Amygdala (tissue), 56 donors: Measurements from ENCODE around the gene NNT.
"Not testable (repeated sequence)": the region's sequence is repeated elsewhere in the genome, so short reads cannot be mapped to it uniquely, and the experiment has no call there.

Experiments
- DNase-seq, 56 donors: peaks; one replicate each; lab custom pipeline; 2025; lab: John Stamatoyannopoulos, UW

The NNT gene

DNA sequence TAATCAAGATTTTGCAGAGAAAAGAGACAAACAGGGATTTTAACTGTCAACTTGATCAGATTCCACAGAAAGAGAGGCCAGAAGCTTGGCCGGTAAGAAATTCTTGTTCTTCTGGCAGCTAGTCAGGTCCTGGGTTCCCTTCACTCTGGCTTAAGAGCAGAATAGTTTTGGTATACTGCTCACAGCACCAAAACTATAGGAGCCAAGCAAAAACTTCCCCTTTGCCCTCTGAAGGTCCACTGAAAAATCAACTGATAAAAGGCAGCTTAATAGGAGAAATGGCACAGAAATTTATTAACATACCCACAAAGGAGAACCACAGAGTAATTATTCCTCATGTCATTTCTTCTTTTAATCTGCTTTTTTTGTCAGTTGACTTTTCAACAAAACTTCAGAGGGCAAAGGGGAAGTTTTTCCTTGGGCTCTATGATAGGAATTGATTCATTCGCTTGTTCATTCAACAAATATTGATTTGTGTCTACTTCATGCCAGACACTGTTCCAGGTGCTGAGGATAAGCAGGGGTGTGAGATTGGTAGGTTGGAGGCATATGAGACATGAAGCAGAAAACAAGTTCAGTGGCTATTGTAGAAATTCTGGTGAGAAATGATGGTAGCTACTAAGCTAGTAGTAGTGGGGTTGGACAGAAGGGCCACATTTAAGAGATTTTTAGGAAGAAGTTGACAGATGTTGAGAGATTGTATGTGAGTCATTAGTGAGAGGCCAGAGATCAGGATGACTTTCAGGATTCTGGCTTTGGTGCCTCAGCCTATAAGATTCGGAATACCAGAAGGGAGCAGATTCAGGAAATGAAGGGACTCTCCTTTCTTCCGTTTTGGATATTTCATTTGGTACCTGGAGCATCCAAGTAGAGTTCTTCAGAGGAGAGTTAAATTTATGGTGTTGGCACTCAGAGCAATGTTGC lies 20.6 kb upstream of the NNT start:
- no peak for DNase-seq

DNA sequence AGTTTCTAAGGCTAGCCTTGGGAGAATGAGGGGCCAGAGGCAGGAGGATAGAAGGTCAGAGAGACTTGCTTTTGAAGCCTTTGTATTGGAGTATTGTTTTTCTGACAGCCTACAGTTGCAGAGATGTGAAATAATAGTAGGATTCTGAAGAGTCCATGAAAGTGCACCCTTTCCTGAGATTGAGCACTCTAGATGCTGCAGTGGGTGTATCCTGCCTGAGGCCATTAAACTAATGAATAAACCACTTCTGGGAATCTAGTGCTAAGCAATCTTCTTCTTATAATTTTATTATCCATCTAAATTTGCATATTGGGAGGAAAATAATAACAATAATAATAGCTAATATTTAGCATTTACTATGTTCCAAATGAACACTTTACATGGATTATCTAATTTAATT lies 19.3 kb upstream of the NNT start:
- DNase-seq = no peak

DNA sequence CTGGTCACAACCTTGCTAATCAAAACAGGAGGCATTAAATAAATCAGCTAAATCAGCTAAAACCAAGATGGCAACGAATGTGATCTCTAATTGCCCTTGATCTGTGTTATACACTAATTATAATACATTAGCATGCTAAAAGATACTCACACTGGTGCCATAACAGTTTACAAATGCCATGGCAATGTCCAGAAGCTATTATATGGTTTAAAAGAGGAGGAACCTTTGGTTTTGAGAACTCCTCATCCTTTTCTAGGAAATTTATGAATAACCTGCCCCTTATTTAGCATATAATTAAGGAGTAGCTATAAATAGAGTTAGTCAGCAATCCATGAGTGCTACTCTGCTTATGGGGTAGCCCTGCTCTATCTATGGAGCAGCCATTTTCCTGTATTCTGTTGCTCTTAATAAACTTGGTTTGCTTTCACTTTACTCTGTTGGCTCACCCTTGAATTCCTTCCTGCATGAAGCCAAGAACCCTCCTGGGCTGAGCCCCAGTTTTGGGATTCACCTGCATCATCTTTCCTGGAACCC lies 18.7 kb upstream of the NNT start:
- no peak for DNase-seq

DNA sequence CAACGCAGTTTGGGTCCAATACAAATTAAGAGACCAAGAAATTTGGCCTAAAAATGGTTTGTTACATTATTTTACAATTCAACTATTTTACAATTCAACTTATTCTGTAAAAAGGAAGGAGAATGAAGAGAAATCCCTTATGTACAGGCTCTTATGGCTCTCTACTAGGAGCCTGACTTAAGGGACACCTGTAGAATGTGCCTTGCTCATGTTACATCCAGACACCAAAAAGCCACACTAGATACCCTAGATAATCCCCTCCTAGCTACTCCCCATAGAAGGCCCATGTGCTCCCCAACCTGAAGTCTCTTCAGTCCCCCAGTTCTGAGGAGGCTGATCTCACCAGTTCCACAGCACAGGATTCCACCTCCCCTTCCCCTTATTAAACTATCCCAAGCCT lies 14.1 kb upstream of the NNT start:
- DNase-seq = no peak

DNA sequence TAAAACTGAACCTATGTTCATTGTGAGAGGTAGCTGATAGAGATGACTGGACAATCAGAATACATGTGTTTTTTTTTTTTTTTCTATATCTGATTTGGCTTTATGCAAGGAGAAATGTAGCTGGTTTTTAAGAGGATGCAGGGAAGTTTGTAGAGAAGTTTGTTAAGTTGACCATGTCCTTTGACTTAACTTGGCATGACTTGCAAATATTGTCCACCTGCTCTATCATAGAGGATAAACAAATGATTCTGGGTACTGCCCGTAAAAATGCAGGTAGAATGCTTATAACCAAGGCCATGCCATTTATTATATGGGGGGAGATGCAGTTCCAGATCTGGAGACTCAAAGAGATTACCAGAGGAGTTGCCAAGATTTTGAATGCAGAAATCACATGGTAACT lies 13.7 kb upstream of the NNT start:
- DNase-seq = no peak

- no peak for DNase-seq
Measured at GRCh38 chr5:43590700-43591099, 12.3 kb upstream of the NNT start.

DNA sequence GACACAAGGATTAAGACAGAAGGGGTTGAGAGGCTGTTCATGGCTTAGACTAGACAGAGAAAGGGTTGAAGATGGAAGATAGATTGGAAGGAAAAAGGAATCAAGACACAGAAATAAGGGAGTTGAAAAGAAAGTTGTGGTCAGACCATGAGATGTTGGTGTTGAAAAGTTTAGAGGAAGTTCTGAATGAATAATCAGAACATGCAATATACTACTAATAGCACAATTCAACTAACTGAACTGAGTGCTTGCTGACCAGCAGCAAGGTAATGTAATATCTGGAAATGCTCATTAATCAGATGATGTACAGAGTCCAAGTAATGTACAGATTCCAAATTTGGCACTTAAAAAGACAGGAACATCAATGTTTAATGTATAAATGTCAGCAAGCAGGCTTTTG lies 10.6 kb upstream of the NNT start:
- no peak for DNase-seq

DNA sequence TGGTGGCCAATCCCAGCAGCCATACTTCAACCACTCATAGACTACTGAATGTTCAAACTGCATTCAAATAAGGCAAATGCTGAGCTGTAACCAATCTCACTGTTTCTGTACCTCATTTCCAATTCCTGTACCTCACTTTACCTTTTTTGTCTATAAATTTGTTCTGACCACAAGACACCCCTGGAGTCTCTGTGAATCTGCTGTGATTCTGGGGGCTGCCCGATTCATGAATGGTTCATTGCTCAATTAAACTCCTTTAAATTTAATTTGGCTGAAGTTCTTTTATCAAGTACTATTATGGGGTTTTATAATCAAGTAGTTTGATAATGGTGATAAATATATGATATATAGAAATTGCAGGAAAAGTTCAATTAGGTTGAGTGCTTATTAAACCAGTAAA lies 4.1 kb upstream of the NNT start:
- not testable (repeated sequence) for DNase-seq

- no peak for DNase-seq
Measured at GRCh38 chr5:43601454-43602260, 1.3 kb upstream of the NNT start.

- DNase-seq = peak in 49 of 56 donors; percentile 4 to 83 (median 41)
Measured at GRCh38 chr5:43603344-43604217, 601 bp downstream of the NNT start.

DNA sequence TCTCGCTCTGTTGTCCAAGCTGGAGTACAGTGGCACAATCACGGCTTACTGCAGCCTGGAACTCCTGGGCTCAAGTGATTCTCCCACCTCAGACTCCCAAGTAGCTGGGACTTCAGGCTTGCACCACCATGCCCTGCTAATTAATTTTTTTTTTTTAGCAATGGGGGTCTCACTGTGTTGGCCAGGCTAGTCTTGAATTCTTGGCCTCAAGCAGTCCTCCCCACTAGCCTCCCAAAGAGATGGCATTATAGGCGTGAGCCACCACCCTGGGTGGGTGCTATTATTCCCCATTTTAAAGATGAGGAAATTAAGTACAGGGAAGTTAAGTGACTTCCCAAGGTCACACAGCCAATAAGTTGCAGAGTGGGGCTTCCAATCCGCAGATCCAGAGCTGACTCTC lies 1.7 kb downstream of the NNT start:
- no peak for DNase-seq

- DNase-seq = no peak
Measured at GRCh38 chr5:43606351-43606750, 3.4 kb downstream of the NNT start.

GRCh38 chr5:43608406-43608805 lies 5.4 kb downstream of the NNT start:
- DNase-seq = no peak

DNA sequence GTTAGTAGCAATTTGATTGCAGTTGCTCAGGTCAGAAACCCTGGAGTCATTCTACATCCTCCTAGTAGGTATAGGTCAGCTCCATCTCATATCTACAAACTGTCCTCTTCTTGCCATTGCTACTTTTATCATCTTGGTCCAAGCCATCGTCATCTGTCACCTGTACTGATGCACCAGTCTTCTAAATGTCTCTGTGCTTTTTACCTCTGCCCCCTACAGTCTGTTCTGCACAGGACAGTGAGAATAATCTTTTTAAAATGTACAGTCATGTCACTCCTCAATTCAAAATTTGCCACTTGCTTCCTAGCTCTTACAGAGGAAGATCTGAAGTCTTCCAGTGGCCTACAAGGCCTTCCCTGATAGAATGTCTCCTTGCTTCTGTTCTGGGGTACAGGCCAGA lies 6.8 kb downstream of the NNT start:
- DNase-seq = no peak

- no peak for DNase-seq
Measured at GRCh38 chr5:43613370-43613769, 10.4 kb downstream of the NNT start.

- no peak for DNase-seq
Measured at GRCh38 chr5:43615445-43616184, 12.6 kb downstream of the NNT start.

DNA sequence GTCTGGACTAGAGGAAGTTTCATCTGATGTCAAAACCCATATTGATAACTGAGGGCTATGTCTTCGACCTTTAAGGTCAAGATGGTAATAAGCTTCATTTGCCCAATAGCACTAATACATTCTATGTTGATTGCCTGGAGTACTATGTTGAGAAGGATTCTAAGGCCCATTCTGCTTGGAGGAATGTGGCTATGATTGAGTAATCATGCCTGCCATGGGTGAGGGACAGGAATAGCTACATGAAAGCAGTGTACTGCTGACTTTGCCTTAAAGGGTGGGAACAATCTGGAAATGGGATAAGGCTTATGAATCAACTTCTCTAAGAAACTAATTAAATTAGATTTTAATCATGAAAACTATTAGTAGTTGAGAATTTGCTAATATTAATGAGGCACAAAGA lies 13.6 kb downstream of the NNT start:
- no peak for DNase-seq

DNA sequence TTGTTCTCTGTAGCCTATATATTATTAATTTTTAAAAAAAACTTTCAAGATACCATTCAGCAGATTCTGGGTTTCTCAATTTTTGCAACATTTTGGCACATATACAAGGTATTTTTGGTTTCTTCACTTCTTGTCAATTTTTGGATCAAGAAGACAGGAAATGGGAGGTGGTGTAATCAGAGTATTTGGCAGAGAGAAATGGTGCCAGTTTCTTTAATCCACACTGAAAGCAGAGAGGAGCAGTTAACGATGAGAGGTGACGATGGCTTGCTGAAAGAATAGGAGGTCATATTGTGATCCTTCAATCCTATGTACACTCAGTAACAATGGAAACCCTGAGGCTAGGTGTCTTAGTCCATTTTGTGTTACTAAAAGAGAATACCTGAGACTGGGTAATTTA lies 16.4 kb downstream of the NNT start:
- DNase-seq = no peak

GRCh38 chr5:43619911-43620310 lies 16.9 kb downstream of the NNT start:
- DNase-seq = no peak
